Mesenteric fat pad (tissue), 1 donor: Measurements from ENCODE around the gene PTGER4. TPM values are rescaled to one million over a fixed set of nuclear protein-coding genes. Genes with fewer than 3 reads are reported as not detected.
A peak's percentile ranks its signal among the peaks of the same experiment; 100 is the strongest.

Experiments
- DNase-seq: peaks from one replicate; pipeline ENCODE4 v3.0.0-alpha.2; 2020; ENCODE audit warnings: low spot score
- total RNA-seq: library from RNA; stranded (reverse); fragmentation: NEBNext Ultra II Directional; extraction: Animal tissue kit (Norgen Biotek cat#: 25700); gene quantifications from one replicate; pipeline ENCODE4 v1.2.1, GENCODE V29; 2021
- donor health status: DM: yes; HTN: yes; CAD: no.

PTGER4 gene
- total RNA-seq, 1 donor from 2014 or later: 14.8 TPM

GRCh38 chr5:40669606-40670390 is 9.9 kb upstream of the PTGER4 start:
- no peak for DNase-seq

GRCh38 chr5:40672425-40672824 is 7.3 kb upstream of the PTGER4 start:
- no peak for DNase-seq

- DNase-seq: no peak
Observed at GRCh38 chr5:40674661-40675235, 5.0 kb upstream of the PTGER4 start.

GRCh38 chr5:40675396-40676133 is 4.2 kb upstream of the PTGER4 start:
- no peak for DNase-seq

GRCh38 chr5:40676613-40677343 is 2.9 kb upstream of the PTGER4 start:
- DNase-seq: no peak

GRCh38 chr5:40677456-40677855 is 2.3 kb upstream of the PTGER4 start:
- no peak for DNase-seq

- DNase-seq: no peak
Observed at GRCh38 chr5:40678026-40678425, 1.7 kb upstream of the PTGER4 start.

GRCh38 chr5:40678460-40679147 is 1.1 kb upstream of the PTGER4 start:
- no peak for DNase-seq

- DNase-seq: peak; percentile 98
Observed at GRCh38 chr5:40679148-40679912, 385 bp upstream of the PTGER4 start.

- DNase-seq: no peak
Observed at GRCh38 chr5:40680741-40681362, 1.1 kb downstream of the PTGER4 start.

- DNase-seq: no peak
Observed at GRCh38 chr5:40681363-40682153, 1.8 kb downstream of the PTGER4 start.

- DNase-seq: no peak
Observed at GRCh38 chr5:40682154-40683017, 2.7 kb downstream of the PTGER4 start.

GRCh38 chr5:40683305-40683704 is 3.6 kb downstream of the PTGER4 start:
- DNase-seq: no peak

- DNase-seq: no peak
Observed at GRCh38 chr5:40685193-40685592, 5.5 kb downstream of the PTGER4 start.

- no peak for DNase-seq
Observed at GRCh38 chr5:40685976-40686486, 6.3 kb downstream of the PTGER4 start.

GRCh38 chr5:40687321-40687720 is 7.6 kb downstream of the PTGER4 start:
- no peak for DNase-seq

GRCh38 chr5:40688127-40688761 is 8.5 kb downstream of the PTGER4 start:
- no peak for DNase-seq
